MM.1S (cell line): ENCODE results near the gene THADA.
"Not testable (repeated sequence)": the region's sequence is repeated elsewhere in the genome, so short reads cannot be mapped to it uniquely, and the experiment has no call there.

ENCODE experiments used
- DNase-seq: peaks from one replicate; pipeline ENCODE4 v3.0.0-alpha.2; 2015
- H2AFZ ChIP-seq: fragments of 300-600 bp; sonication (generic); 2 replicates; pipeline ENCODE4 v1.6.0; 2016; ENCODE audit warnings: antibody characterized with exemption, low read length
- H3F3A ChIP-seq: fragments of 300-600 bp; sonication (generic); 2 replicates; pipeline ENCODE4 v1.6.1; 2016; ENCODE audit warnings: mild to moderate bottlenecking, antibody characterized with exemption, low read length, moderate library complexity, mixed read lengths; ENCODE audit not compliant: insufficient read depth
- H3K27ac ChIP-seq: fragments of 300-600 bp; sonication (generic); 2 replicates; pipeline ENCODE4 v1.5.1; 2016; ENCODE audit warnings: mild to moderate bottlenecking, low read length
- H3K27me3 ChIP-seq: fragments of 300-600 bp; sonication (generic); replicated peaks from 2 replicates; pipeline ENCODE4 v1.6.0; 2016; ENCODE audit warnings: low read length; ENCODE audit not compliant: insufficient read depth
- H3K36me3 ChIP-seq: fragments of 300-600 bp; sonication (generic); replicated peaks from 2 replicates; pipeline ENCODE4 v1.6.1; 2016; ENCODE audit warnings: mild to moderate bottlenecking, low read length, mixed read lengths; ENCODE audit not compliant: insufficient read depth
- H3K4me1 ChIP-seq: fragments of 300-600 bp; sonication (generic); 2 replicates; pipeline ENCODE4 v1.6.1; 2016; ENCODE audit warnings: low read length, mixed read lengths
- H3K4me2 ChIP-seq: fragments of 300-600 bp; sonication (generic); 2 replicates; pipeline ENCODE4 v1.6.0; 2016; ENCODE audit warnings: low read depth, low read length
- H3K4me3 ChIP-seq: fragments of 300-600 bp; sonication (generic); 2 replicates; pipeline ENCODE4 v1.5.1; 2016; ENCODE audit warnings: low read length, mixed read lengths
- H3K79me2 ChIP-seq: fragments of 300-600 bp; sonication (generic); 2 replicates; pipeline ENCODE4 v1.6.1; 2016; ENCODE audit warnings: mixed run types, low read length, mixed read lengths
- H3K9ac ChIP-seq: fragments of 300-600 bp; sonication (generic); 2 replicates; pipeline ENCODE4 v1.6.1; 2016; ENCODE audit warnings: low read length, mixed read lengths
- H3K9me2 ChIP-seq: fragments of 300-600 bp; sonication (generic); replicated peaks from 2 replicates; pipeline ENCODE4 v1.6.1; 2016; ENCODE audit warnings: mild to moderate bottlenecking, low read length, mixed read lengths; ENCODE audit not compliant: insufficient read depth
- H3K9me3 ChIP-seq: fragments of 300-600 bp; sonication (generic); replicated peaks from 2 replicates; pipeline ENCODE4 v1.6.1; 2016; ENCODE audit warnings: mild to moderate bottlenecking, low read length, mixed read lengths; ENCODE audit not compliant: insufficient read depth
- H4K20me1 ChIP-seq: fragments of 300-600 bp; sonication (generic); 2 replicates; pipeline ENCODE4 v1.6.1; 2016; ENCODE audit warnings: mild to moderate bottlenecking, low read length, moderate library complexity, mixed read lengths; ENCODE audit not compliant: insufficient read depth
- CTCF ChIP-seq: fragments of 300-600 bp; sonication (generic); IDR thresholded peaks from 2 replicates; pipeline ENCODE4 v1.5.1; 2016; ENCODE audit warnings: antibody characterized with exemption, low read length, mixed read lengths
- EZH2 ChIP-seq: fragments of 300-600 bp; sonication (generic); optimal IDR thresholded peaks from 2 replicates; pipeline ENCODE3; 2017; ENCODE audit warnings: low read depth, mild to moderate bottlenecking, antibody characterized with exemption, low read length, mixed read lengths
- EZH2phosphoT487 ChIP-seq: fragments of 300-600 bp; sonication (generic); IDR thresholded peaks from 2 replicates; pipeline ENCODE4 v1.6.1; 2018; ENCODE audit warnings: antibody characterized with exemption, low read length

THADA gene

DNA sequence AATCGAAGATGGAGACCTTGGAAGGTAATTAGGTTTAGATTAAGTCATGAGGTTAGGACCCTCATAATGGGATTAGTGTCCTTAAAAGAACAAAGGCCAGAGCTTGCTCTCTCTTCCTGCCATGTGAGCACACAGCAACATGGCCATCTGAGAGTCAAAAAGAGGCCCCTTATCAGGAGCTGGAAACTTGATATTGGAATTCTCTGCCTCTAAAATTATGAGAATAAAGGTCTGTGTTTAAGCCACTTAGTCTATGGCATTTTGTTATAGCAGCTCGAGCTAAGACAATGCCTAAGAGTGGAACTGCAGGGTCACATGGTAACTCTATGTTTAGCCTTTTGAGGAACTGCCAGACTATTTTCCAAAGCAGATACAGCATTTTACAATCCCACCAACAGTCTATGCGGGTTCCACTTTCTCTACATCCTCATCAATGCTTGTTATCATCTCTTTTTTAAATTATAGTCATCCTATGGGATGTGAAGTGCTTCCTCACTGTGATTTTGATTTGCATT lies 42.4 kb downstream of the THADA start:
- no peaks in the 10 kb centered on the region for H3K9me2 ChIP-seq
- TF ChIP-seq EZH2 (no peak), CTCF (no peak), EZH2phosphoT487 (no peak)
- no peak overlapping the region for H3K4me2 ChIP-seq
- no peaks in the 10 kb centered on the region for H3K4me1 ChIP-seq
- no peak overlapping the region for H3K4me3 ChIP-seq
- H3F3A ChIP-seq, result no peaks in the 10 kb centered on the region
- no peaks in the 10 kb centered on the region for H3K79me2 ChIP-seq
- H3K27ac ChIP-seq, result no peak overlapping the region
- no peak overlapping the region for H3K9ac ChIP-seq
- no peak overlapping the region for H2AFZ ChIP-seq
- DNase-seq, result no peak
- H3K9me3 ChIP-seq, result no peaks in the 10 kb centered on the region
- H3K27me3 ChIP-seq, result no peaks in the 10 kb centered on the region
- H3K36me3 ChIP-seq, result no peaks in the 10 kb centered on the region
- no peaks in the 10 kb centered on the region; the same call in 1 of the 2 replicates for H4K20me1 ChIP-seq

GRCh38 chr2:43551990-43552389 lies 43.8 kb downstream of the THADA start:
- no peak for TF ChIP-seq EZH2
- no peak for TF ChIP-seq CTCF
- no peak for TF ChIP-seq EZH2phosphoT487
- H3K4me1 ChIP-seq, result no peaks in the 10 kb centered on the region
- H4K20me1 ChIP-seq, result no peaks in the 10 kb centered on the region; the same call in 1 of the 2 replicates
- no peaks in the 10 kb centered on the region for H3K9me2 ChIP-seq
- no peak overlapping the region for H3K9ac ChIP-seq
- no peaks in the 10 kb centered on the region for H3K27me3 ChIP-seq
- no peaks in the 10 kb centered on the region for H3F3A ChIP-seq
- DNase-seq, result no peak
- H3K36me3 ChIP-seq, result no peaks in the 10 kb centered on the region
- no peaks in the 10 kb centered on the region for H3K79me2 ChIP-seq
- H3K9me3 ChIP-seq, result no peaks in the 10 kb centered on the region
- H3K4me2 ChIP-seq, result no peak overlapping the region
- H3K4me3 ChIP-seq, result no peak overlapping the region
- H3K27ac ChIP-seq, result no peak overlapping the region
- no peak overlapping the region for H2AFZ ChIP-seq

- H3F3A ChIP-seq, H3K4me2 ChIP-seq, H3K4me3 ChIP-seq, H3K9ac ChIP-seq, H3K9me3 ChIP-seq, H4K20me1 ChIP-seq, H3K9me2 ChIP-seq, H2AFZ ChIP-seq, H3K36me3 ChIP-seq, DNase-seq, H3K27me3 ChIP-seq, H3K27ac ChIP-seq, H3K4me1 ChIP-seq, H3K79me2 ChIP-seq: not testable (repeated sequence)
These were observed 47.5 kb downstream of the THADA start for GRCh38 chr2:43548381-43548780.

DNA sequence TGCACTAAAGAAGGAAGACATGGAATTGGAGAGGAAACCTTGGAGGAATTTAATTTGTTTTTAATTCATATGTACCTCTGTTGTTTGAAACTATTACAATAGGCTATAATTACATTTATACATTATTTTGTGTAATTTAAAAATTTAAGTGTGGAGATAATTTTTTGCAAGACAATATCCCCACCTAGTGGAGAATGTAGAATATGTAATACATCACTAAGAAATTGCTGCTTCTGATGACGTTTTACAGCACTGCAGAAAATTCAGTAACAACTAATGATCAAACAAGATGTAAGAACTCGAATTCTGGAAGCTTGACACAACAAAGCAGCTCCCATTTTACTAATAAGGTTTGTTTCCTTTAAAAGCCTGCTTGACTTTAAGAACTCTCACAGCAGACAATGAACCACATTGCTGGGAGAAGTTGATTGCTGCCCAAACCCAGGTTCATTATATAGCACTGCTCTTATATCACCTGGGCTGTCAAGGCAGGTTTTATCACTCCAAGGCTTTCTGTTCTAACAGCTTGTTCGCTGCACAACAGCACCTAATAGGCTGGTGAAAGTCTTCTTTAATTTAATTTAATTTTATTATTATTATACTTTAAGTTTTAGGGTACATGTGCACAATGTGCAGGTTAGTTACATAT lies 53.4 kb downstream of the THADA start:
- no peaks in the 10 kb centered on the region for H3K4me1 ChIP-seq
- H3F3A ChIP-seq, result no peaks in the 10 kb centered on the region
- H3K9me3 ChIP-seq, result no peaks in the 10 kb centered on the region
- no peaks in the 10 kb centered on the region for H4K20me1 ChIP-seq
- no peak overlapping the region for H3K9ac ChIP-seq
- peak; percentile 54 for TF ChIP-seq CTCF
- TF ChIP-seq EZH2phosphoT487, result no peak
- no peak overlapping the region for H3K4me2 ChIP-seq
- no peaks in the 10 kb centered on the region for H3K9me2 ChIP-seq
- H3K79me2 ChIP-seq, result no peaks in the 10 kb centered on the region
- no peak overlapping the region for H3K4me3 ChIP-seq
- DNase-seq, result peak; percentile 28
- no peak overlapping the region for H3K27ac ChIP-seq
- no peaks in the 10 kb centered on the region for H3K27me3 ChIP-seq
- no peak overlapping the region for H2AFZ ChIP-seq
- no peaks in the 10 kb centered on the region for H3K36me3 ChIP-seq
